SJCRH30 (cell line): ENCODE data around the gene ZDHHC8. TPM values are rescaled to one million over a fixed set of nuclear protein-coding genes. Genes with fewer than 3 reads are reported as not detected.

Experiments
- DNase-seq, 2 experiments: peaks; one replicate each; pipeline ENCODE4 v3.0.0-alpha.2; 2015 to 2020
- H3K27ac ChIP-seq: fragments of 250-450 bp; sonication (Bioruptor Pico); 2 replicates; pipeline ENCODE4 v1.5.1; 2020; ENCODE audit warnings: mild to moderate bottlenecking, moderate library complexity
- H3K27me3 ChIP-seq: fragments of 250-450 bp; sonication (Bioruptor Pico); 2 replicates; pipeline ENCODE4 v1.5.1; 2020; ENCODE audit warnings: mild to moderate bottlenecking, moderate library complexity
- H3K36me3 ChIP-seq: fragments of 250-450 bp; sonication (Bioruptor Pico); 2 replicates; pipeline ENCODE4 v1.5.1; 2020; ENCODE audit warnings: mild to moderate bottlenecking, moderate library complexity
- H3K4me1 ChIP-seq: fragments of 250-450 bp; sonication (Bioruptor Pico); 2 replicates; pipeline ENCODE4 v1.5.1; 2020; ENCODE audit warnings: mild to moderate bottlenecking, moderate library complexity
- H3K4me3 ChIP-seq: fragments of 250-450 bp; sonication (Bioruptor Pico); 2 replicates; pipeline ENCODE4 v1.5.1; 2020; ENCODE audit warnings: mild to moderate bottlenecking, moderate library complexity
- H3K9me3 ChIP-seq: fragments of 250-450 bp; sonication (Bioruptor Pico); replicated peaks from 2 replicates; pipeline ENCODE4 v1.5.1; 2020; ENCODE audit warnings: mild to moderate bottlenecking, moderate library complexity
- total RNA-seq: library from RNA; depleted of rRNA; stranded (reverse); fragments of >200 nt; shearing (Covaris generic); gene quantifications from 2 replicates; pipeline ENCODE4 v1.2.3, GENCODE V29; 2014

Gene ZDHHC8
- total RNA-seq, 1 experiment from 2014 or later: 16.4 TPM

DNA sequence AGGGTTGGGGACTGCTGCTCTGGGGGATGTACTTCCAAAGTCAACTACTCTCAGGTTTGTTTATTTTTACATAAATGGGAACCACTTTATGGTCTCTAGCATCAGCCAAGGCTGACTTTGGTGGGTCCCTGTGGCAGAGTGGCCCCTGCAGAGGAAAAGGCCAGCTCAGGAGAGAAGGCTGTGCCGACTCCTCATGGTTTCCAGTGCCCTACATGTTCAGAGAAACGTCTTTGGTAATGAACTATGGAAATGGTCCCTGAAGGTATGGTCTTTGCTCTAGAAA lies 3.0 kb upstream of the ZDHHC8 start:
- Histone ChIP-seq H3K36me3 (peaks cover 39% of the 10 kb centered on the region), H3K27ac (no peak overlapping the region), H3K9me3 (no peaks in the 10 kb centered on the region), H3K27me3 (no peaks in the 10 kb centered on the region), H3K4me1 (no peaks in the 10 kb centered on the region; the same call in 1 of the 2 replicates), H3K4me3 (no peak overlapping the region)
- DNase-seq: no peak

- Histone ChIP-seq H3K36me3 (peaks cover 33% of the 10 kb centered on the region), H3K27me3 (no peaks in the 10 kb centered on the region), H3K4me1 (no peaks in the 10 kb centered on the region; the same call in 1 of the 2 replicates), H3K4me3 (no peak overlapping the region), H3K9me3 (no peaks in the 10 kb centered on the region), H3K27ac (no peak overlapping the region)
- peak; percentile 57 to 69 for DNase-seq
Measured at GRCh38 chr22:20128902-20129746, 2.5 kb upstream of the ZDHHC8 start.

DNA sequence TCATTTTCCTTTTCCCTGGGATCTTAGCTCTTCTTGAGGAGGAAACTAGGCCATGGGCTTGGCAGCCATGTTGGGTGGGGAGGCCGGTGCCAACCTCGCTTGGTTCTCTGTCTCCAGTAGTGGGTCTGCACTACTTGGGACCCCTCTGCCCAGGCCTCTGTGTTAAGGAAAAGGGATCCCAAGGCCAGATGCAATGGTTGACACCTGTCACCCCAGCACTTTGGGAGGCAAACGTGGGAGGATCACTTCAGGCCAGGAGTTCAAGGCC lies 1.9 kb upstream of the ZDHHC8 start:
- Histone ChIP-seq H3K27me3 (no peaks in the 10 kb centered on the region), H3K9me3 (no peaks in the 10 kb centered on the region), H3K36me3 (peaks cover 30% of the 10 kb centered on the region), H3K4me1 (no peaks in the 10 kb centered on the region; the same call in 1 of the 2 replicates), H3K4me3 (no peak overlapping the region), H3K27ac (no peak overlapping the region)
- DNase-seq: no peak

- peak overlapping the region; percentile 70 for H3K4me3 ChIP-seq
- no peak overlapping the region for H3K27ac ChIP-seq
- no peaks in the 10 kb centered on the region for H3K9me3 ChIP-seq
- H3K4me1 ChIP-seq: no peaks in the 10 kb centered on the region; the same call in 1 of the 2 replicates
- DNase-seq: no peak
- H3K36me3 ChIP-seq: peaks cover 23% of the 10 kb centered on the region
- no peaks in the 10 kb centered on the region for H3K27me3 ChIP-seq
Measured at GRCh38 chr22:20130319-20130718, 1.3 kb upstream of the ZDHHC8 start.

GRCh38 chr22:20130731-20131596 lies 640 bp upstream of the ZDHHC8 start:
- peak; percentile 83 to 87 for DNase-seq
- Histone ChIP-seq H3K27ac (no peak overlapping the region), H3K9me3 (no peaks in the 10 kb centered on the region), H3K36me3 (peaks cover 17% of the 10 kb centered on the region), H3K4me3 (peak overlapping the region; percentile 70), H3K27me3 (no peaks in the 10 kb centered on the region), H3K4me1 (no peaks in the 10 kb centered on the region; the same call in 1 of the 2 replicates)

- DNase-seq: no peak
- no peaks in the 10 kb centered on the region for H3K27me3 ChIP-seq
- peaks cover 9% of the 10 kb centered on the region for H3K36me3 ChIP-seq
- peaks cover 9% of the 10 kb centered on the region for H3K4me1 ChIP-seq
- H3K4me3 ChIP-seq: peak overlapping the region; percentile 70
- no peaks in the 10 kb centered on the region for H3K9me3 ChIP-seq
- H3K27ac ChIP-seq: no peak overlapping the region
Measured at GRCh38 chr22:20131859-20132685, 468 bp downstream of the ZDHHC8 start.

GRCh38 chr22:20132686-20133246 lies 1.2 kb downstream of the ZDHHC8 start:
- Histone ChIP-seq H3K27ac (no peak overlapping the region), H3K27me3 (no peaks in the 10 kb centered on the region), H3K36me3 (peaks cover 2% of the 10 kb centered on the region; the same call in 1 of the 2 replicates), H3K9me3 (no peaks in the 10 kb centered on the region), H3K4me1 (peaks cover 16% of the 10 kb centered on the region), H3K4me3 (peak overlapping the region; percentile 70)
- DNase-seq: no peak

- Histone ChIP-seq H3K36me3 (no peaks in the 10 kb centered on the region), H3K27ac (no peak overlapping the region), H3K4me1 (peaks cover 22% of the 10 kb centered on the region), H3K27me3 (no peaks in the 10 kb centered on the region), H3K9me3 (no peaks in the 10 kb centered on the region), H3K4me3 (no peak overlapping the region)
- no peak for DNase-seq
Measured at GRCh38 chr22:20133930-20134549, 2.4 kb downstream of the ZDHHC8 start.

- no peak for DNase-seq
- H3K27me3 ChIP-seq: no peaks in the 10 kb centered on the region
Measured at GRCh38 chr22:20135265-20135664, 3.7 kb downstream of the ZDHHC8 start.

DNA sequence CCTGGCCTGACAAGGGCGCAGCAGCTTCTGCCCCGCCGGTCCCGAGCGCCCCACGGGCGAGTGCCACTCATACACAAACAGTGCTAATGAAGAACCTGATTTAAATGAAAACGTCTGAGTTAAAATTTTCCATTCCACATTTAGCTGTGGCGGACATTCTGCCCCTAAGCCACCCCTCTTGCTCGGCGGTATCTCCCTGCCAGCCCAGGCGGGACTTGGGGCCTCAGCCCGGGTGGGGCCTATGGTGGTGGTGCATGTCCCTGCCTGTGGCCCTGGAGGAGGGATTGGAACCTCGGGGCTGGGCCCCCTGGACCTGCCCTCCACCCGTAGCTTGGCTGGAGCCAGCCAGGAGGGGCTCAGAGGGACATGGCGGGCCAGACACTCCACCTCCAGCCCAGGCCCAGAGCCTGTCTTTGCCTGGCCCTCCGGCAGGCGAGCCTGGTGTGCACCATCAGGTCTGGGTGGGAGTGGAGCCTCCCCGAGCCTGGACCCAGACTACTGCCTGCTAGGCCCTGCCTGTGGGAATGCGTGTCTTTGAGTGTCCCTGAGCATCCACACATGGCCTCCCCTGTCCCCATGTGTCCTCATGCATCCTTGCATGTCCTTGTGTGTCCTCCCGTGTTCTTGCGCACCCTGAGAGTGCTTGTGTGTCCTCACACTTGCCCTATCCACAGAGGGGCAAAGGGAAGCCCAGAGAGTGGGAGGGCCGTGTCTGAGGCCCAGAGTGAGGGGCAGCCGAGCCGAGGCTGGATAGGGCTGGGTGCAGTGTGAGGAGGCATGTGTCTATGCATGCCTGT lies 4.4 kb downstream of the ZDHHC8 start:
- Histone ChIP-seq H3K27me3 (no peaks in the 10 kb centered on the region), H3K9me3 (no peaks in the 10 kb centered on the region), H3K4me3 (no peak overlapping the region), H3K36me3 (no peaks in the 10 kb centered on the region), H3K27ac (no peak overlapping the region), H3K4me1 (peaks cover 22% of the 10 kb centered on the region)
- DNase-seq: no peak

More at GRCh38 chr22:20135265-20135664, 3.7 kb downstream of the ZDHHC8 start:
- H3K4me1 ChIP-seq: peaks cover 22% of the 10 kb centered on the region
- H3K9me3 ChIP-seq: no peaks in the 10 kb centered on the region
- H3K4me3 ChIP-seq: no peak overlapping the region
- no peak overlapping the region for H3K27ac ChIP-seq
- H3K36me3 ChIP-seq: no peaks in the 10 kb centered on the region

DNA sequence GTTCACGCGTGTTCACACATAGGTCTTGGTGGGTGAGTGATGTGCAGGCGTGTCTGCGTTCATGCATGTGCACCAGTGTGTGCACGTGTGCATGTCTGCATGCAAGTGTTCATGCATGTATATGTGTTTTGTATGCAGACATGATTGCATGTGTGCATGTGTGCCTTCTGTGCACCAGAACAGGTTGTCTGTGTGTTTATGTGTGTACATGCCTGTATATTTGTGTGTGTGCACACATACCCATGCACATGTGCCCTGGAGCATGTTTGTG lies 4.9 kb downstream of the ZDHHC8 start:
- no peaks in the 10 kb centered on the region for H3K27me3 ChIP-seq
- no peaks in the 10 kb centered on the region for H3K36me3 ChIP-seq
- peaks cover 22% of the 10 kb centered on the region for H3K4me1 ChIP-seq
- no peak for DNase-seq
- no peak overlapping the region for H3K27ac ChIP-seq
- no peak overlapping the region for H3K4me3 ChIP-seq
- H3K9me3 ChIP-seq: no peaks in the 10 kb centered on the region

DNA sequence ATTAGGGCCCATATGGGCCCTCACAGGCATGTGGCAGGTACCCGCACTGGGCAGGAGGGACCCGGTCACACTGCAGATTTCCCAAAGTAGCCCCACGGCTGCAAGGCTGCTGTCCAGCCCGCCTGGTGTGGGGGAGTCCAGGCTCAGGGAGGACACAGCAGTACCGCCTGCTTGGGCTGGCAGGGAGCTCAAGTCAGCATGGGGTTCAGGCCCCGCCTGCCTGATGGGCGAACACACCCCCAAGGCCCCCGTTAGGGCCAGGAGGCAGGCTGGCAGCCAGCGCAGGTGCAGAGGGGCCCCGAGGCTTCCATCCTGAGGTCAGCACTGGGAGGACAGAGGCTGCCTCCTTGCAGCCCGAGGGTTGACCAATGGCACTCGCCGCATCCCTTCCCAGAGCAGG lies 5.5 kb downstream of the ZDHHC8 start:
- no peak for DNase-seq
- H3K4me1 ChIP-seq: peaks cover 22% of the 10 kb centered on the region
- no peak overlapping the region for H3K4me3 ChIP-seq
- H3K9me3 ChIP-seq: no peaks in the 10 kb centered on the region
- no peaks in the 10 kb centered on the region for H3K36me3 ChIP-seq
- no peaks in the 10 kb centered on the region for H3K27me3 ChIP-seq
- no peak overlapping the region for H3K27ac ChIP-seq

DNA sequence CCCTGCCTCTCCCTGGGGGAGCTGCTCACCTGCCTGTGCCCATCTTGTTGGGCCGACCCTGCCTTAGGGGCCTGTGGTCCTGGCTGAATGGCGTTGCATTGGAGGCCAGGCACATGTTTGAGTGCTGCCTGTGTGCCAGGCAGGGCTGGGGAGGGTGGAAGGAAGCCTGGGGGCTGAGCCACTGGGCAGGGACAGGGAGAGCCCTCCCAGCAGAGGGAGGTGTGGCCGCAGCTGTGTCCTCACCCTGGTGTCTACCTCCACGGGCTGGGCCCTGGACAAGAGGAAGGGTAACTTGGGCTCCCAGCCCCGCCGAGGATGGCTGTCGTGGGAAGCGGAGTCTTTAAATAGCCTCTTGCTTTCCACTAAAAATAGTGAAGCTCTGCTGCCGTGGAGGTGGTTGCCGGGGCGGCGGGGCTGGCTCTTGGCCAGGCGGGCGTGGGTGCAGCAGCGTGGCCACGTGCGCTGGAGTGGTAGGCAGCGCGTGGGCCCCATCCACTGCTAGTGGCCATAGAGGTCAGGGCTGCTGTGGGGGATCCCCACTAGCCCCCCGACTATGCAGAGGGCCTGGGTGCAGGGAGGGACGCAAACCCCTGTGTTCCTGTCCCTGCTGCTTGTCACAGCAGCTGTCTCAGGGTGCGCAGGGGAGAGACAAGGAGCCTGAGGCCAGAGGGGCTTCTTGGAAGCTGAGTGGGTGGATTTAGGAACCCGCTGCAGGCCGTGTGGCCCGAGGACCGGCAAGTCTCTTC lies 6.2 kb downstream of the ZDHHC8 start:
- H3K4me1 ChIP-seq: peaks cover 22% of the 10 kb centered on the region
- peak; percentile 73 to 79 for DNase-seq
- H3K9me3 ChIP-seq: no peaks in the 10 kb centered on the region
- H3K27ac ChIP-seq: no peak overlapping the region
- H3K36me3 ChIP-seq: no peaks in the 10 kb centered on the region
- no peaks in the 10 kb centered on the region for H3K27me3 ChIP-seq
- no peak overlapping the region for H3K4me3 ChIP-seq
